Esophagus squamous epithelium (tissue), 5 donors: Measurements from ENCODE around the gene IFNK. TPM values are rescaled to one million over a fixed set of nuclear protein-coding genes. Genes with fewer than 3 reads are reported as not detected.

Experiments used
- DNase-seq: peaks from one replicate; lab custom pipeline; 2025; lab: John Stamatoyannopoulos, UW
- H3K27ac ChIP-seq, 4 donors: fragments of 200-600 bp; sonication (generic); one replicate each; pipeline ENCODE4 v1.5.1; 2016 to 2019; ENCODE audit warnings: mild to moderate bottlenecking in 1 of 4
- H3K27me3 ChIP-seq, 4 donors: fragments of 200-600 bp; sonication (generic); 1 replicate in 3 of 4; 2 replicates in 1 of 4; pipeline versions ENCODE4 v1.5.1 to v1.6.0; 2017 to 2021; ENCODE audit warnings: antibody characterized with exemption in 1 of 4
- H3K36me3 ChIP-seq, 3 donors: fragments of 200-600 bp; sonication (generic); one replicate each; pipeline ENCODE4 v1.5.1; 2016 to 2019
- H3K4me1 ChIP-seq, 3 donors: fragments of 200-600 bp; sonication (generic); one replicate each; pipeline ENCODE4 v1.5.1; 2017 to 2019
- H3K4me3 ChIP-seq, 4 donors: fragments of 200-600 bp; sonication (generic); 1 replicate in 3 of 4; 2 replicates in 1 of 4; pipeline ENCODE4 v1.5.1; 2016 to 2019; ENCODE audit warnings: mild to moderate bottlenecking in 2 of 4, moderate library complexity in 1 of 4
- H3K9me3 ChIP-seq, 3 donors: fragments of 200-600 bp; sonication (generic); one replicate each; pipeline ENCODE4 v1.5.1; 2016 to 2019
- CTCF ChIP-seq, 6 experiments: fragments of 450-650 bp in 4 of 6; fragments of 200-600 bp in 2 of 6; sonication (generic) in 2 of 6; IDR thresholded peaks; one replicate each; pipeline ENCODE4 v1.5.1; 2016 to 2019; ENCODE audit warnings: antibody characterized with exemption in 6 of 6, mild to moderate bottlenecking in 4 of 6, moderate library complexity in 4 of 6
- POLR2A ChIP-seq, 4 donors: fragments of 450-650 bp; IDR thresholded peaks; one replicate each; pipeline ENCODE4 v1.6.1; 2017; ENCODE audit warnings: antibody characterized with exemption in 4 of 4, mild to moderate bottlenecking in 4 of 4, moderate library complexity in 3 of 4
- WGBS, 2 donors: methylation state at CpG; one replicate each; pipeline ENCODE4 v1.1.5; 2018; 5-methylcytosine and 5-hydroxymethylcytosine counted together
- intact Hi-C: fragments of 100-400 bp; cut with DNase I; formaldehyde crosslinking; loops from one replicate; pipeline ENCODE4 v1.15.0; 2022
- total RNA-seq, 4 donors: library from RNA; depleted of rRNA; stranded (reverse); fragments of >200 nt; gene quantifications; one replicate each; pipeline ENCODE4 v1.1.0, GENCODE V29; 2016
- donor health status: DM: yes; HTN: yes; CAD: no.

The IFNK gene
- total RNA-seq, 4 donors from 2014 or later, result not detected

- Histone ChIP-seq H3K36me3 (no peaks in the 10 kb centered on the region), H3K9me3 (no peaks in the 10 kb centered on the region), H3K27me3 (no peaks in the 10 kb centered on the region), H3K4me1 (peaks cover 0 to 12% (median 0%) of the 10 kb centered on the region in 3 donors), H3K4me3 (no peak overlapping the region), H3K27ac (no peak overlapping the region)
- no peak for TF ChIP-seq CTCF (IDR thresholded peaks at IDR 0.05)
- no peak for TF ChIP-seq POLR2A (IDR thresholded peaks at IDR 0.05)
- intact Hi-C loops, result no loop called here
- 88 to 95% methylated on average over 5 of the region's 5 CpGs for WGBS, 2 donors
- no peak for DNase-seq
These were observed 34.8 kb upstream of the IFNK start for GRCh38 chr9:27489087-27489876.

- no peaks in the 10 kb centered on the region for H3K27me3 ChIP-seq
- H3K36me3 ChIP-seq, result no peaks in the 10 kb centered on the region
- no peak overlapping the region for H3K4me3 ChIP-seq
- no peak for DNase-seq
- no peaks in the 10 kb centered on the region for H3K9me3 ChIP-seq
- intact Hi-C loops, result no loop called here
- no peak overlapping the region for H3K27ac ChIP-seq
- TF ChIP-seq CTCF (IDR thresholded peaks at IDR 0.05) (no peak), POLR2A (IDR thresholded peaks at IDR 0.05) (no peak)
- peaks cover 0 to 25% (median 9%) of the 10 kb centered on the region in 3 donors for H3K4me1 ChIP-seq
- 13 to 16% methylated on average over 1 of the region's 1 CpG for WGBS, 2 donors
These were observed 32.9 kb upstream of the IFNK start for GRCh38 chr9:27491154-27491553.

GRCh38 chr9:27495480-27496134 lies 28.5 kb upstream of the IFNK start:
- WGBS, 2 donors, result 55 to 62% methylated on average over 3 of the region's 3 CpGs
- H3K27ac ChIP-seq, result peak overlapping the region in 1 of 4 donors; percentile 13
- H3K9me3 ChIP-seq, result no peaks in the 10 kb centered on the region
- DNase-seq, result no peak
- no peak overlapping the region for H3K4me3 ChIP-seq
- no peaks in the 10 kb centered on the region for H3K27me3 ChIP-seq
- H3K4me1 ChIP-seq, result peaks cover 9 to 53% (median 21%) of the 10 kb centered on the region in 3 donors
- no peaks in the 10 kb centered on the region for H3K36me3 ChIP-seq
- TF ChIP-seq POLR2A (IDR thresholded peaks at IDR 0.05) (no peak), CTCF (IDR thresholded peaks at IDR 0.05) (no peak)
- intact Hi-C loops, result no loop called here

- intact Hi-C loops, result no loop called here
- H3K27me3 ChIP-seq, result no peaks in the 10 kb centered on the region
- peaks cover 9 to 53% (median 21%) of the 10 kb centered on the region in 3 donors for H3K4me1 ChIP-seq
- 23 to 45% methylated on average over 3 of the region's 3 CpGs for WGBS, 2 donors
- TF ChIP-seq POLR2A (IDR thresholded peaks at IDR 0.05) (no peak), CTCF (IDR thresholded peaks at IDR 0.05) (no peak)
- peak overlapping the region in 1 of 4 donors; percentile 13 for H3K27ac ChIP-seq
- no peaks in the 10 kb centered on the region for H3K36me3 ChIP-seq
- DNase-seq, result no peak
- H3K9me3 ChIP-seq, result no peaks in the 10 kb centered on the region
- H3K4me3 ChIP-seq, result no peak overlapping the region
These were observed 28.0 kb upstream of the IFNK start for GRCh38 chr9:27496135-27496504.

GRCh38 chr9:27497883-27498417 lies 26.1 kb upstream of the IFNK start:
- H3K4me1 ChIP-seq, result peaks cover 9 to 53% (median 21%) of the 10 kb centered on the region in 3 donors
- no peaks in the 10 kb centered on the region for H3K36me3 ChIP-seq
- no peak overlapping the region for H3K4me3 ChIP-seq
- H3K27me3 ChIP-seq, result no peaks in the 10 kb centered on the region
- H3K9me3 ChIP-seq, result no peaks in the 10 kb centered on the region
- intact Hi-C loops, result no loop called here
- TF ChIP-seq CTCF (IDR thresholded peaks at IDR 0.05) (no peak), POLR2A (IDR thresholded peaks at IDR 0.05) (no peak)
- peak overlapping the region in 1 of 4 donors; percentile 70 for H3K27ac ChIP-seq
- 76 to 95% methylated on average over 11 of the region's 11 CpGs for WGBS, 2 donors
- no peak for DNase-seq
